PC-3 (cell line): ENCODE measurements around the gene PPP1R3G. TPM values are rescaled to one million over a fixed set of nuclear protein-coding genes. Genes with fewer than 3 reads are reported as not detected.

ENCODE experiments used
- ATAC-seq: fragments of 200-7000 bp; cut with Tn5 transposase; 2 replicates; pipeline ENCODE4 v1.9.1; 2020; ENCODE audit warnings: mild to moderate bottlenecking, moderate library complexity
- BruUV-seq: library from RNA; stranded (reverse); fragments of 400-500 nt; replicated peaks from 2 replicates; lab custom pipeline; 2021; lab: Mats Ljungman, UMichigan
- CTCF ChIA-PET: fragments of 300-600 bp; sonication (Branson Sonifier 250); formaldehyde crosslinking; loops from one replicate; lab custom pipeline; 2022; ENCODE audit warnings: antibody characterized with exemption; lab: Charles Lee
- POLR2A ChIA-PET: fragments of 300-600 bp; sonication (Branson Sonifier 250); formaldehyde crosslinking; loops from one replicate; lab custom pipeline; 2022; ENCODE audit warnings: antibody characterized with exemption; ENCODE audit not compliant: unreplicated experiment; lab: Charles Lee
- DNase-seq: peaks from one replicate; pipeline ENCODE4 v3.0.0-alpha.2; 2015
- H2AFZ ChIP-seq: fragments of 300-600 bp; sonication (generic); 2 replicates; pipeline ENCODE4 v1.6.0; 2016; ENCODE audit warnings: antibody characterized with exemption, low read length
- H3F3A ChIP-seq: fragments of 300-600 bp; sonication (generic); one replicate; pipeline ENCODE4 v1.6.0; 2017; ENCODE audit warnings: antibody characterized with exemption, low read length, control low read depth, mild to moderate bottlenecking; ENCODE audit not compliant: unreplicated experiment
- H3K27ac ChIP-seq: fragments of 300-600 bp; sonication (generic); 2 replicates; pipeline ENCODE4 v1.5.1; 2016; ENCODE audit warnings: mild to moderate bottlenecking, low read length
- H3K27me3 ChIP-seq: fragments of 300-600 bp; sonication (generic); 2 replicates; pipeline ENCODE4 v1.6.1; 2016; ENCODE audit warnings: low read length, mixed read lengths
- H3K36me3 ChIP-seq: fragments of 300-600 bp; sonication (generic); 2 replicates; pipeline ENCODE4 v1.6.1; 2016; ENCODE audit warnings: low read depth, mixed run types, low read length, mixed read lengths
- H3K4me1 ChIP-seq: fragments of 300-600 bp; sonication (generic); 2 replicates; pipeline ENCODE4 v1.5.1; 2016; ENCODE audit warnings: low read length; ENCODE audit not compliant: insufficient read depth
- H3K4me2 ChIP-seq: fragments of 300-600 bp; sonication (generic); 2 replicates; pipeline ENCODE4 v1.6.0; 2016; ENCODE audit warnings: low read length
- H3K4me3 ChIP-seq: fragments of 300-600 bp; sonication (generic); 2 replicates; pipeline ENCODE4 v1.5.1; 2016; ENCODE audit warnings: mild to moderate bottlenecking, low read length, mixed read lengths
- H3K79me2 ChIP-seq: fragments of 300-600 bp; sonication (generic); 2 replicates; pipeline ENCODE4 v1.6.1; 2017; ENCODE audit warnings: low read length, mixed read lengths
- H3K9ac ChIP-seq: fragments of 300-600 bp; sonication (generic); 2 replicates; pipeline ENCODE4 v1.6.0; 2016; ENCODE audit warnings: mild to moderate bottlenecking, low read length
- H3K9me2 ChIP-seq: fragments of 300-600 bp; sonication (generic); replicated peaks from 2 replicates; pipeline ENCODE4 v1.6.1; 2016; ENCODE audit warnings: mixed run types, low read length, mixed read lengths
- H3K9me3 ChIP-seq: fragments of 300-600 bp; sonication (generic); 2 replicates; pipeline ENCODE4 v1.6.1; 2016; ENCODE audit warnings: low read length, mixed read lengths
- H4K20me1 ChIP-seq: fragments of 300-600 bp; sonication (generic); 2 replicates; pipeline ENCODE4 v1.6.1; 2016; ENCODE audit warnings: low read length, mixed read lengths
- EZH2 ChIP-seq: fragments of 300-600 bp; sonication (generic); IDR thresholded peaks from one replicate; pipeline ENCODE4 v1.6.1; 2017; ENCODE audit warnings: antibody characterized with exemption, mild to moderate bottlenecking, low read length; ENCODE audit not compliant: unreplicated experiment
- EZH2phosphoT487 ChIP-seq: fragments of 300-600 bp; sonication (generic); IDR thresholded peaks from 2 replicates; pipeline ENCODE4 v1.6.1; 2018; ENCODE audit warnings: mild to moderate bottlenecking, antibody characterized with exemption, low read length, borderline replicate concordance
- intact Hi-C: fragments of 100-400 bp; cut with micrococcal nuclease; formaldehyde crosslinking; loops from 2 replicates; pipeline ENCODE4 v1.9.0; 2023
- total RNA-seq: library from RNA; depleted of rRNA; stranded (reverse); fragments of >200 nt; gene quantifications from 2 replicates; pipeline ENCODE4 v1.2.3, GENCODE V29; 2014
- TF ChIP-seq, protein P1 (sequence below): fragments of 300-600 bp; sonication (generic); conservative IDR thresholded peaks from 2 replicates; pipeline ENCODE4 v1.5.1; 2017; ENCODE audit warnings: antibody characterized with exemption, low read depth, mild to moderate bottlenecking, low read length

PPP1R3G gene
- total RNA-seq, 1 experiment from 2014 or later, result 2.8 TPM

DNA sequence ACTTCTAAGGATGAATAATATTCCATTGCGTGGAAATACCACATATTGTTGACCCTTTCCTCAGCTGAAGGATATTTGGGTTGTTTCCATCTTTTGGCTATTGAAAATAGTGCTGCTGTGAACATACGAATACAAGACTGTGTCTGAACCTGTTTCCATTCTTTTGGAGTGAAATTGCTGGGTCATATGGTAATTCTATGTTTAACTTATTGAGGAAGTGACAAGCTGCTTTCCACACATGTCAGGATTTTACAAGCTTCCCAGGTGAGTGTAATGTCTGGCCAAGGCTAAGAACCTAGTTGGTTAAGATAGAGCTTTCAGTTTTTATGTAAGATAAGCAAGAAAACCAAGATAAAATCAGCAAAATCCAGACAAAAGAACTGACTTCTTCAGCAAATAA, 48.8 kb downstream of the PPP1R3G start:
- H4K20me1 ChIP-seq, result no peaks in the 10 kb centered on the region
- no peak overlapping the region for H3K4me3 ChIP-seq
- TF ChIP-seq EZH2, result no peak
- TF ChIP-seq EZH2phosphoT487, result no peak
- TF ChIP-seq, protein P1, sequence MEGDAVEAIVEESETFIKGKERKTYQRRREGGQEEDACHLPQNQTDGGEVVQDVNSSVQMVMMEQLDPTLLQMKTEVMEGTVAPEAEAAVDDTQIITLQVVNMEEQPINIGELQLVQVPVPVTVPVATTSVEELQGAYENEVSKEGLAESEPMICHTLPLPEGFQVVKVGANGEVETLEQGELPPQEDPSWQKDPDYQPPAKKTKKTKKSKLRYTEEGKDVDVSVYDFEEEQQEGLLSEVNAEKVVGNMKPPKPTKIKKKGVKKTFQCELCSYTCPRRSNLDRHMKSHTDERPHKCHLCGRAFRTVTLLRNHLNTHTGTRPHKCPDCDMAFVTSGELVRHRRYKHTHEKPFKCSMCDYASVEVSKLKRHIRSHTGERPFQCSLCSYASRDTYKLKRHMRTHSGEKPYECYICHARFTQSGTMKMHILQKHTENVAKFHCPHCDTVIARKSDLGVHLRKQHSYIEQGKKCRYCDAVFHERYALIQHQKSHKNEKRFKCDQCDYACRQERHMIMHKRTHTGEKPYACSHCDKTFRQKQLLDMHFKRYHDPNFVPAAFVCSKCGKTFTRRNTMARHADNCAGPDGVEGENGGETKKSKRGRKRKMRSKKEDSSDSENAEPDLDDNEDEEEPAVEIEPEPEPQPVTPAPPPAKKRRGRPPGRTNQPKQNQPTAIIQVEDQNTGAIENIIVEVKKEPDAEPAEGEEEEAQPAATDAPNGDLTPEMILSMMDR, result no peak
- H2AFZ ChIP-seq, result no peak overlapping the region
- intact Hi-C loops, result no loop called here
- no peaks in the 10 kb centered on the region for H3K27me3 ChIP-seq
- no peak for ATAC-seq
- ChIA-PET POLR2A (no interaction called here), CTCF (interaction anchor here (0.7 kb wide), 1 partner anchor 820 kb away, joined by 4 read pairs; no protein-coding TSS in a partner anchor)
- no peaks in the 10 kb centered on the region for H3F3A ChIP-seq
- H3K4me2 ChIP-seq, result no peak overlapping the region
- no peaks in the 10 kb centered on the region for H3K79me2 ChIP-seq
- H3K9me2 ChIP-seq, result no peaks in the 10 kb centered on the region
- no peaks in the 10 kb centered on the region for H3K4me1 ChIP-seq
- no peak for DNase-seq
- BruUV-seq, result no TSS peak
- H3K27ac ChIP-seq, result no peak overlapping the region
- no peaks in the 10 kb centered on the region for H3K9me3 ChIP-seq
- H3K9ac ChIP-seq, result no peak overlapping the region
- no peaks in the 10 kb centered on the region for H3K36me3 ChIP-seq

DNA sequence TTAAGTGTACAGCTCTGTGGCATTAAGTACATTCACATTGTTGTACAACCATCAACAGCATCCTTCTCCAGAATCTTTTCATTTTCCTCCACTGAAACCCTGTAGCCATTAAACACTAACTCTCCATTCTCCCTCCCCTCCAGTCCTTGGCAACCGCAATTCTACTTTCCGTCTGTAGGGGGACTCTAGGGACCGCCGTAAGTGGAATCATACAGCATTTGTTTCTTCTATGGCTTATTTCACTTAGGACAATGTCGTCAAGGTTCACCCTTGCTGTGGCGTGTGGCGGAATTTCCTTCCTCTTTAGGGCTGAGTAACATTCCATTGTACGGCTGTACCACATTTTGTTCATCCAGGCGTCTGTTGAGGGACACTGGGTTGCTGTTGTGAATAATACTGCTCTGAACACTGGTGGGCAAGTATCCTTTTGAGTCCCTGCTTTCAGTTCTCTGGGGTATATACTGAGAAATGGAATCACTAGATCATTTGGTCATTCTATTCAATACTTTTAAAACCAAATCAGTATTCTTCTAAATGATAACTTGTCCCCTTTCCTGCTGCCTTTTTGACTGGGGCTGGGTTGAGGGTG, 50.7 kb downstream of the PPP1R3G start:
- POLR2A ChIA-PET, result no interaction called here
- no peaks in the 10 kb centered on the region for H3K36me3 ChIP-seq
- no peaks in the 10 kb centered on the region for H3K27me3 ChIP-seq
- no peak overlapping the region for H3K27ac ChIP-seq
- no peak overlapping the region for H3K4me3 ChIP-seq
- H3K79me2 ChIP-seq, result no peaks in the 10 kb centered on the region
- no peak overlapping the region for H3K9ac ChIP-seq
- H3K4me1 ChIP-seq, result no peaks in the 10 kb centered on the region
- no peak overlapping the region for H2AFZ ChIP-seq
- no peaks in the 10 kb centered on the region for H4K20me1 ChIP-seq
- DNase-seq (peak; percentile 56), ATAC-seq (peak; percentile 46)
- H3K4me2 ChIP-seq, result no peak overlapping the region
- CTCF ChIA-PET, result no interaction called here
- H3K9me2 ChIP-seq, result no peaks in the 10 kb centered on the region
- intact Hi-C loops, result no loop called here
- TF ChIP-seq, protein P1, result peak; percentile 79
- no peak for TF ChIP-seq EZH2
- H3K9me3 ChIP-seq, result no peaks in the 10 kb centered on the region
- no peaks in the 10 kb centered on the region for H3F3A ChIP-seq
- BruUV-seq, result no TSS peak

DNA sequence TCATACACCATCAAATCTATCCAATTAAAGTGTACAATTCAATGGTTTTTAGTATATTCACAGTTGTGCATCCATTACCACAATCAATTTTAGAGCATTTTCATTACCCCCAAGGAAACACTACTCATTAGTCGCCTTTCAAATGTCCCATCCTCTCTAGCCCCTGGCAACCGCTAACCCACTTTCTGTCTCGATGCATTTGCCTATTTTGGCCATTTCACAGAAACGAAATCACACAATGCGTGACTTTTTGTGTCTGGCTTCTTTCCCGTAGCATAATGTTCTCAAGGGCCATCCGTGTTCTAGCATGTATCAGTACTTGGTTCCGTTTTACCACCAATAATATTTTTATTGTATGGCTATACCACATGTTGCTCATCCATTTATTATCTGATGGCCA, 51.7 kb downstream of the PPP1R3G start:
- CTCF ChIA-PET, result no interaction called here
- Histone ChIP-seq H3K9me3 (no peaks in the 10 kb centered on the region), H4K20me1 (no peaks in the 10 kb centered on the region), H3K9ac (no peak overlapping the region), H3K4me1 (no peaks in the 10 kb centered on the region), H3F3A (no peaks in the 10 kb centered on the region), H2AFZ (no peak overlapping the region), H3K4me3 (no peak overlapping the region), H3K36me3 (no peaks in the 10 kb centered on the region), H3K27me3 (no peaks in the 10 kb centered on the region), H3K4me2 (no peak overlapping the region), H3K27ac (no peak overlapping the region), H3K9me2 (no peaks in the 10 kb centered on the region), H3K79me2 (no peaks in the 10 kb centered on the region)
- POLR2A ChIA-PET, result no interaction called here
- no peak for ATAC-seq
- no peak for DNase-seq
- TF ChIP-seq EZH2phosphoT487 (no peak), EZH2 (no peak)
- TF ChIP-seq, protein P1, result no peak
- intact Hi-C loops, result no loop called here
- BruUV-seq, result no TSS peak
